ENCODE results near the gene TMEM200C. TPM values are rescaled to one million over a fixed set of nuclear protein-coding genes. Genes with fewer than 3 reads are reported as not detected.

The TMEM200C gene
- total and polyA plus RNA-seq, 2 experiments from 2014 or later, result 3.1 to 3.4 TPM

GRCh38 chr18:5942591-5942990 lies 47.3 kb upstream of the TMEM200C start:
- no peak for TF ChIP-seq EZH2 (IDR thresholded peaks at IDR 0.05; ENCODE audit: borderline replicate concordance)
- no peak for TF ChIP-seq EZH2phosphoT487 (IDR thresholded peaks at IDR 0.05; ENCODE audit: low read depth, severe bottlenecking, unreplicated experiment)
- TF ChIP-seq CTCF (IDR thresholded peaks at IDR 0.05; ENCODE audit: poor library complexity), result no peak
- Histone ChIP-seq H3K9me3 (ENCODE audit: low read depth) (no peaks in the 10 kb centered on the region), H3K27me3 (no peaks in the 10 kb centered on the region), H3K4me2 (no peak overlapping the region), H3K4me1 (ENCODE audit: insufficient read depth) (no peaks in the 10 kb centered on the region), H4K20me1 (ENCODE audit: insufficient read depth, poor library complexity, severe bottlenecking) (no peaks in the 10 kb centered on the region), H3K79me2 (no peaks in the 10 kb centered on the region), H2AFZ (no peak overlapping the region), H3K36me3 (replicated peaks; ENCODE audit: insufficient read depth, low read depth) (no peaks in the 10 kb centered on the region), H3K27ac (no peak overlapping the region), H3K9me2 (replicated peaks; ENCODE audit: insufficient read depth) (no peaks in the 10 kb centered on the region), H3K4me3 (no peak overlapping the region)
- 67% methylated on average over 6 of the region's 6 CpGs for WGBS (ENCODE audit: low lambda C conversion rate, missing lambda C conversion rate)
- DNase-seq (ENCODE audit: low spot score), result no peak

- TF ChIP-seq CTCF (IDR thresholded peaks at IDR 0.05; ENCODE audit: poor library complexity) (no peak), EZH2 (IDR thresholded peaks at IDR 0.05; ENCODE audit: borderline replicate concordance) (no peak), EZH2phosphoT487 (IDR thresholded peaks at IDR 0.05; ENCODE audit: low read depth, severe bottlenecking, unreplicated experiment) (no peak)
- Histone ChIP-seq H3K27ac (no peak overlapping the region), H3K9me2 (replicated peaks; ENCODE audit: insufficient read depth) (no peaks in the 10 kb centered on the region), H3K4me1 (ENCODE audit: insufficient read depth) (no peaks in the 10 kb centered on the region), H3K36me3 (replicated peaks; ENCODE audit: insufficient read depth, low read depth) (no peaks in the 10 kb centered on the region), H3K4me3 (no peak overlapping the region), H3K4me2 (no peak overlapping the region), H4K20me1 (ENCODE audit: insufficient read depth, poor library complexity, severe bottlenecking) (no peaks in the 10 kb centered on the region), H3K9me3 (ENCODE audit: low read depth) (no peaks in the 10 kb centered on the region), H2AFZ (no peak overlapping the region), H3K79me2 (no peaks in the 10 kb centered on the region), H3K27me3 (no peaks in the 10 kb centered on the region)
- no peak for DNase-seq (ENCODE audit: low spot score)
- WGBS (ENCODE audit: low lambda C conversion rate, missing lambda C conversion rate), result 58% methylated on average over 3 of the region's 3 CpGs
These were observed 46.6 kb upstream of the TMEM200C start for GRCh38 chr18:5941890-5942289.

- no peaks in the 10 kb centered on the region for H4K20me1 ChIP-seq (ENCODE audit: insufficient read depth, poor library complexity, severe bottlenecking)
- no peaks in the 10 kb centered on the region for H3K36me3 ChIP-seq (replicated peaks; ENCODE audit: insufficient read depth, low read depth)
- H3K27ac ChIP-seq, result no peak overlapping the region
- no peak overlapping the region for H3K4me2 ChIP-seq
- H3K79me2 ChIP-seq, result no peaks in the 10 kb centered on the region
- TF ChIP-seq CTCF (IDR thresholded peaks at IDR 0.05; ENCODE audit: poor library complexity) (no peak), EZH2 (IDR thresholded peaks at IDR 0.05; ENCODE audit: borderline replicate concordance) (no peak), EZH2phosphoT487 (IDR thresholded peaks at IDR 0.05; ENCODE audit: low read depth, severe bottlenecking, unreplicated experiment) (no peak)
- H3K4me3 ChIP-seq, result no peak overlapping the region
- no peaks in the 10 kb centered on the region for H3K27me3 ChIP-seq
- no peak overlapping the region for H2AFZ ChIP-seq
- no peaks in the 10 kb centered on the region for H3K4me1 ChIP-seq (ENCODE audit: insufficient read depth)
- H3K9me2 ChIP-seq (replicated peaks; ENCODE audit: insufficient read depth), result no peaks in the 10 kb centered on the region
- no peaks in the 10 kb centered on the region for H3K9me3 ChIP-seq (ENCODE audit: low read depth)
- DNase-seq (ENCODE audit: low spot score), result no peak
- 93% methylated on average over 7 of the region's 7 CpGs for WGBS (ENCODE audit: low lambda C conversion rate, missing lambda C conversion rate)
These were observed 44.7 kb upstream of the TMEM200C start for GRCh38 chr18:5939801-5940667.

Measured in hepatocyte (in vitro differentiated cells).